ENCODE measurements around the gene FAM131C. TPM values are rescaled to one million over a fixed set of nuclear protein-coding genes. Genes with fewer than 3 reads are reported as not detected.
"Not testable (repeated sequence)": the region's sequence is repeated elsewhere in the genome, so short reads cannot be mapped to it uniquely, and the experiment has no call there.

FAM131C gene
- total RNA-seq, 1 donor from 2014 or later: 1.1 TPM

DNA sequence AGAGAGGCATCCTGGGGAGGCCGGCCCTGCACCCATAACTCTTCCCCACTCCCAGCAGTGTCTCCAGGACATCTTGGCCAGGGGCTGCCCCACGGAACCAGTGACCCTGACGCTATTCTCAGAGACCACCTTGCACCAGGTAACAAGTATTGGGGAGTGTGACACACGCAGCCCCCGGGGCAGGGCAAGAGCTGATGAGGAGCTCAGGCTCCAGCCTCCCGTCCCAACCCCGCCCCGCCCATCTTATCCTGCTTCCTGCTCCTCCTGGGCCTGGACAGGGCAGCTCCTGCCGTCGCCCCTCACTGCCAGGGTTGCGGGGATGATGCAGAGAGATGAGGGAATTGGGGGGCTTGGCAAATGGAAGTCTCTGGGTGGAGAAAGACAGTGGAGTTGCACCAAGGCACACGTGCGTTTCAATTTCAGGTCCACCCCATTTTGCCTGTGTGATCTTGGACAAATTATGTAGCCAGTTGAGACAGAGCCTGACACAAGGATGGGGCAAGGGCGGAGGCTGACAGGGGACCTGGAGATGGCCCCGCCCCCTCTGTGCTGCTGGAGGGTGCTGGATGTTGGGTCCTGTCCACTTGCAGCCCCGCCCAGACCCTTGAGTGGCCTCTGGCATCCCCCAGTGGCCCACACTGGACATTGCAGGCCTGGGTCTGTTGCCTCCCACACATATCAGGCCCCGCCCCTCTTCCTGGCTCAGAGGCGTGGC, 40.9 kb downstream of the FAM131C start:
- DNase-seq: peak; percentile 95
- peak; percentile 91 for TF ChIP-seq CTCF (IDR thresholded peaks at IDR 0.05; ENCODE audit: partially characterized antibody, unreplicated experiment)
- Mint-ChIP-seq H3K4me1 (ENCODE audit: low read depth, unreplicated experiment) (peaks cover 3% of the 10 kb centered on the region), H3K27me3 (ENCODE audit: unreplicated experiment) (peaks cover 2% of the 10 kb centered on the region), H3K9me3 (ENCODE audit: unreplicated experiment) (no peaks in the 10 kb centered on the region), H3K4me3 (ENCODE audit: unreplicated experiment) (no peak overlapping the region), H3K36me3 (ENCODE audit: unreplicated experiment) (no peaks in the 10 kb centered on the region), H3K27ac (ENCODE audit: unreplicated experiment) (no peak overlapping the region)

DNA sequence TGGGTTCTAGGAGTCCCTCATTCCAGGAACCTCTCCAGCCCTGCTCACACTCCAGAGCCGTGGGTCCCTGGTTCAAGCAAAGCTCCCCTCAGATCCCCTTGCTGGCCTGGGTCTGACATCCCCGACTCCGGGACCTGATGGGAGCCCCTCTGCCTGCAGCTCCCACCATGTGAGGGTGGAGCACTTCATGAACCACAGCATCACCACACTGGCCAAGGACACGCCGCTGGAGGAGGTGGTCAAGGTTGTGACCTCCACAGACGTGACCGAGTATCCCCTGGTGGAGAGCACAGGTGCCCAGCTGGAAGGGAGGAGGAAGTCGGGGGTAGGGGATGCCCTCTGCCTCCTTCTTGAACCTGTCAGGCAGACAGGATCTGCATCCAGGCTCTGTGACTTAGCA, 41.9 kb downstream of the FAM131C start:
- no peaks in the 10 kb centered on the region for H3K9me3 Mint-ChIP-seq (ENCODE audit: unreplicated experiment)
- TF ChIP-seq CTCF (IDR thresholded peaks at IDR 0.05; ENCODE audit: partially characterized antibody, unreplicated experiment): no peak
- H3K36me3 Mint-ChIP-seq (ENCODE audit: unreplicated experiment): no peaks in the 10 kb centered on the region
- no peak for DNase-seq
- H3K27me3 Mint-ChIP-seq (ENCODE audit: unreplicated experiment): no peaks in the 10 kb centered on the region
- peaks cover 3% of the 10 kb centered on the region for H3K4me1 Mint-ChIP-seq (ENCODE audit: low read depth, unreplicated experiment)
- no peak overlapping the region for H3K27ac Mint-ChIP-seq (ENCODE audit: unreplicated experiment)
- no peak overlapping the region for H3K4me3 Mint-ChIP-seq (ENCODE audit: unreplicated experiment)

DNA sequence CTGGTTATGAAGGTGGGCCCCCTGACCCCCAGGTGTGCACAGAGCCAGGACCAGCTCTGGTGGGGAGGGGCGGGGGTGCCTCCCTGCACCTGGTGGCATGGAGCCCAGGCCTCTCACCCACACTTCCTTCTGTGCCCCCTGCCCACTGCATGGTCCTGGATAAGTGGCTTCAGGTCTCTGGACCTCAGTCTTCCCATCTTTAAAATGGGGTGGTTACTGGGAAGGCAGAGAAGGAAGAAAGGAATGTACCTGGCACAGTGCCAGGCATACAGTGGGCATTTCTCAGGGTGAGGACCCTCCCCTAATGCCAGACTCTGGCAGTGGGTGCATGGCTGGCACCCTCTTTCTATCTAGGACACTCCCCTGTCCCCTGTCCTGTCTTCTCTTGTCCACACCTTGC, 44.2 kb downstream of the FAM131C start:
- no peak for TF ChIP-seq CTCF (IDR thresholded peaks at IDR 0.05; ENCODE audit: partially characterized antibody, unreplicated experiment)
- no peak overlapping the region for H3K27ac Mint-ChIP-seq (ENCODE audit: unreplicated experiment)
- H3K9me3 Mint-ChIP-seq (ENCODE audit: unreplicated experiment): peaks cover 3% of the 10 kb centered on the region
- no peaks in the 10 kb centered on the region for H3K27me3 Mint-ChIP-seq (ENCODE audit: unreplicated experiment)
- no peak for DNase-seq
- H3K4me3 Mint-ChIP-seq (ENCODE audit: unreplicated experiment): no peak overlapping the region
- no peaks in the 10 kb centered on the region for H3K36me3 Mint-ChIP-seq (ENCODE audit: unreplicated experiment)
- H3K4me1 Mint-ChIP-seq (ENCODE audit: low read depth, unreplicated experiment): peaks cover 3% of the 10 kb centered on the region

GRCh38 chr1:16029003-16029268, 44.5 kb downstream of the FAM131C start:
- H3K9me3 Mint-ChIP-seq (ENCODE audit: unreplicated experiment); H3K27me3 Mint-ChIP-seq (ENCODE audit: unreplicated experiment); H3K4me1 Mint-ChIP-seq (ENCODE audit: low read depth, unreplicated experiment); H3K27ac Mint-ChIP-seq (ENCODE audit: unreplicated experiment); H3K4me3 Mint-ChIP-seq (ENCODE audit: unreplicated experiment); DNase-seq; H3K36me3 Mint-ChIP-seq (ENCODE audit: unreplicated experiment): not testable (repeated sequence)

- no peak for DNase-seq
- peaks cover 7% of the 10 kb centered on the region for H3K4me1 Mint-ChIP-seq (ENCODE audit: low read depth, unreplicated experiment)
- no peak overlapping the region for H3K4me3 Mint-ChIP-seq (ENCODE audit: unreplicated experiment)
- no peak overlapping the region for H3K27ac Mint-ChIP-seq (ENCODE audit: unreplicated experiment)
- peaks cover 3% of the 10 kb centered on the region for H3K9me3 Mint-ChIP-seq (ENCODE audit: unreplicated experiment)
- H3K27me3 Mint-ChIP-seq (ENCODE audit: unreplicated experiment): no peaks in the 10 kb centered on the region
- TF ChIP-seq CTCF (IDR thresholded peaks at IDR 0.05; ENCODE audit: partially characterized antibody, unreplicated experiment): peak; percentile 12
- no peaks in the 10 kb centered on the region for H3K36me3 Mint-ChIP-seq (ENCODE audit: unreplicated experiment)
Measured at GRCh38 chr1:16028237-16029002, 45.0 kb downstream of the FAM131C start.
